Natural killer cell (primary cell): ENCODE measurements around the gene NXN. TPM values are rescaled to one million over a fixed set of nuclear protein-coding genes. Genes with fewer than 3 reads are reported as not detected.

Experiments
- ATAC-seq, 3 donors: fragments of 150-1000 bp in 2 of 3; fragments of 200-7000 bp in 1 of 3; cut with Tn5 transposase; 1 replicate in 1 of 3; 2 replicates in 2 of 3; pipeline ENCODE4 v1.10.0; 2021; ENCODE audit warnings: mild to moderate bottlenecking in 2 of 3, moderate library complexity in 2 of 3
- DNase-seq, 2 donors: peaks; one replicate each; pipeline versions ENCODE4 v3.0.0 to v3.0.0-alpha.2; 2013 to 2021; ENCODE audit warnings: mixed read lengths in 1 of 2
- H3K27ac ChIP-seq: one replicate; pipeline ENCODE4 v1.5.1; 2013; ENCODE audit warnings: mild to moderate bottlenecking, low read length
- H3K27me3 ChIP-seq: one replicate; pipeline ENCODE4 v1.6.1; 2013; ENCODE audit warnings: low read length; ENCODE audit not compliant: control insufficient read depth, insufficient read depth
- H3K36me3 ChIP-seq: one replicate; pipeline ENCODE4 v1.6.1; 2013; ENCODE audit warnings: low read length; ENCODE audit not compliant: control insufficient read depth, insufficient read depth
- H3K4me1 ChIP-seq: one replicate; pipeline ENCODE4 v1.6.1; 2013; ENCODE audit warnings: low read length; ENCODE audit not compliant: control insufficient read depth, insufficient read depth
- H3K4me3 ChIP-seq: one replicate; pipeline ENCODE4 v1.5.1; 2013; ENCODE audit warnings: low read length
- H3K9me3 ChIP-seq: one replicate; pipeline ENCODE4 v1.6.1; 2013; ENCODE audit warnings: low read length; ENCODE audit not compliant: control insufficient read depth, insufficient read depth
- H3K27ac Mint-ChIP-seq, 2 donors: one replicate each; pipeline ENCODE4 v1.8.0; 2022; ENCODE audit warnings: mild to moderate bottlenecking in 2 of 2, mixed read lengths in 2 of 2, moderate library complexity in 1 of 2
- H3K27me3 Mint-ChIP-seq, 2 donors: one replicate each; pipeline ENCODE4 v1.8.0; 2022; ENCODE audit warnings: low read depth in 2 of 2, mixed read lengths in 2 of 2
- H3K36me3 Mint-ChIP-seq: one replicate; pipeline ENCODE4 v1.8.0; 2022; ENCODE audit warnings: mixed read lengths
- H3K4me1 Mint-ChIP-seq, 2 donors: one replicate each; pipeline ENCODE4 v1.8.0; 2022; ENCODE audit warnings: mixed read lengths in 2 of 2
- H3K4me3 Mint-ChIP-seq: one replicate; pipeline ENCODE4 v1.8.0; 2022; ENCODE audit warnings: mild to moderate bottlenecking, moderate library complexity, mixed read lengths
- H3K9me3 Mint-ChIP-seq, 2 donors: one replicate each; pipeline ENCODE4 v1.8.0; 2022; ENCODE audit warnings: mixed read lengths in 2 of 2
- WGBS: methylation state at CpG from one replicate; pipeline ENCODE4 v1.1.7; 2013; ENCODE audit warnings: missing lambda C conversion rate; ENCODE audit not compliant: insufficient coverage; 5-methylcytosine and 5-hydroxymethylcytosine counted together
- intact Hi-C: fragments of 100-400 bp; cut with micrococcal nuclease; formaldehyde crosslinking; loops from one replicate; pipeline ENCODE4 v1.14.2; 2022
- total RNA-seq, 4 donors: library from RNA; stranded (reverse); fragments of 120-200 nt in 1 of 4; gene quantifications; one replicate each; pipeline versions ENCODE4 v1.2.3 to v1.2.4, GENCODE V29; 2013 to 2022
- TF ChIP-seq, protein P1 (sequence below): fragments of 200-600 bp; IDR thresholded peaks from one replicate; pipeline ENCODE4 v1.8.0; 2022; ENCODE audit warnings: antibody characterized with exemption

NXN gene
- total RNA-seq, 3 donors from 2014 or later (not counting 1 experiment from before 2014, with no cell fraction given), result 0.14 to 0.55 TPM; not detected in 1

DNA sequence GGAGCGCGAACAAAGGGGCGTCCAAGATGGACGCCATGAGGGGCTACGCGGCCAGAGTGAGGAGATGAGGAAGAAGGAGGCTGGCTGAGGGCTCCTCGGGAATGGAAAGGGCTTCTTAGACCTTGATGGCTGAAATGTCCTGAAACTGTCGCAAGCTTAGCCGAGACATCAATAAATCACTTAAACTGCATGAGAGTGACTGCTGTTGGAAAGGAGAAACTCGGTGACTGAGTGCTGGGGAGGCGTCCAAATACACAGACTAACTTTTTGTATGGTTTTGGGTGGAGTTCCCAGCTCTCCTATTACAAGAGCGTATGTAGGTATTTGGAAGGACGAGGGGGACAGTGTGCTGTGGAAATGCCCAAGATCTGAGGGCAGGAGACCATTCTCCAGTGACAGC lies 226.2 kb downstream of the NXN start:
- Mint-ChIP-seq H3K9me3 (no peaks in the 10 kb centered on the region), H3K4me1 (peaks cover 17 to 36% of the 10 kb centered on the region in 2 donors), H3K4me3 (peak overlapping the region; percentile 78), H3K36me3 (no peaks in the 10 kb centered on the region), H3K27ac (peak overlapping the region in 1 of 2 donors; percentile 39), H3K27me3 (no peaks in the 10 kb centered on the region)
- no peaks in the 10 kb centered on the region for H3K27me3 ChIP-seq
- TF ChIP-seq, protein P1, sequence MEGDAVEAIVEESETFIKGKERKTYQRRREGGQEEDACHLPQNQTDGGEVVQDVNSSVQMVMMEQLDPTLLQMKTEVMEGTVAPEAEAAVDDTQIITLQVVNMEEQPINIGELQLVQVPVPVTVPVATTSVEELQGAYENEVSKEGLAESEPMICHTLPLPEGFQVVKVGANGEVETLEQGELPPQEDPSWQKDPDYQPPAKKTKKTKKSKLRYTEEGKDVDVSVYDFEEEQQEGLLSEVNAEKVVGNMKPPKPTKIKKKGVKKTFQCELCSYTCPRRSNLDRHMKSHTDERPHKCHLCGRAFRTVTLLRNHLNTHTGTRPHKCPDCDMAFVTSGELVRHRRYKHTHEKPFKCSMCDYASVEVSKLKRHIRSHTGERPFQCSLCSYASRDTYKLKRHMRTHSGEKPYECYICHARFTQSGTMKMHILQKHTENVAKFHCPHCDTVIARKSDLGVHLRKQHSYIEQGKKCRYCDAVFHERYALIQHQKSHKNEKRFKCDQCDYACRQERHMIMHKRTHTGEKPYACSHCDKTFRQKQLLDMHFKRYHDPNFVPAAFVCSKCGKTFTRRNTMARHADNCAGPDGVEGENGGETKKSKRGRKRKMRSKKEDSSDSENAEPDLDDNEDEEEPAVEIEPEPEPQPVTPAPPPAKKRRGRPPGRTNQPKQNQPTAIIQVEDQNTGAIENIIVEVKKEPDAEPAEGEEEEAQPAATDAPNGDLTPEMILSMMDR, result no peak
- no peaks in the 10 kb centered on the region for H3K36me3 ChIP-seq
- no peaks in the 10 kb centered on the region for H3K9me3 ChIP-seq
- ATAC-seq (no peak), DNase-seq (no peak)
- peaks cover 19% of the 10 kb centered on the region for H3K4me1 ChIP-seq
- intact Hi-C loops, result no loop called here
- 94% methylated on average over 12 of the region's 13 CpGs for WGBS
- H3K4me3 ChIP-seq, result no peak overlapping the region
- no peak overlapping the region for H3K27ac ChIP-seq

GRCh38 chr17:752620-753219 lies 226.9 kb downstream of the NXN start:
- Mint-ChIP-seq H3K4me1 (peaks cover 23 to 42% of the 10 kb centered on the region in 2 donors), H3K36me3 (no peaks in the 10 kb centered on the region), H3K9me3 (no peaks in the 10 kb centered on the region), H3K4me3 (peak overlapping the region; percentile 94), H3K27me3 (no peaks in the 10 kb centered on the region), H3K27ac (peak overlapping the region; percentile 84 to 89)
- ATAC-seq, result peak in 2 of 3 donors; percentile 8 to 15
- peak overlapping the region; percentile 54 for H3K27ac ChIP-seq
- WGBS, result 33% methylated on average over 42 of the region's 43 CpGs
- no peak for DNase-seq
- peak overlapping the region; percentile 58 for H3K4me3 ChIP-seq
- H3K36me3 ChIP-seq, result no peaks in the 10 kb centered on the region
- TF ChIP-seq, protein P1, result no peak
- H3K4me1 ChIP-seq, result peaks cover 19% of the 10 kb centered on the region
- intact Hi-C loops, result loop anchor here (1.0 kb wide), 2 partner anchors 30 to 341 kb away; partner anchors contain the start of genes GLOD4 and MRM3
- no peaks in the 10 kb centered on the region for H3K27me3 ChIP-seq
- H3K9me3 ChIP-seq, result no peaks in the 10 kb centered on the region

GRCh38 chr17:752002-752619 lies 227.5 kb downstream of the NXN start, which contains the start of gene GEMIN4:
Gene GEMIN4 (minus strand): TSS chr17:752264. CDS start chr17:752142, 122 bp downstream.
- Mint-ChIP-seq H3K36me3 (no peaks in the 10 kb centered on the region), H3K9me3 (no peaks in the 10 kb centered on the region), H3K4me1 (peaks cover 23 to 42% of the 10 kb centered on the region in 2 donors), H3K27me3 (no peaks in the 10 kb centered on the region), H3K27ac (peak within 1 kb of the TSS; percentile 84 to 89), H3K4me3 (peak within 1 kb of the TSS; percentile 94)
- Histone ChIP-seq H3K27me3 (no peaks in the 10 kb centered on the region), H3K36me3 (peaks cover 3% of the 10 kb centered on the region), H3K4me3 (peak within 1 kb of the TSS; percentile 58), H3K27ac (peak within 1 kb of the TSS; percentile 54), H3K4me1 (peaks cover 19% of the 10 kb centered on the region), H3K9me3 (no peaks in the 10 kb centered on the region)
- ATAC-seq (peak; percentile 91 to 98 (median 93)), DNase-seq (peak; percentile 97 to 99)
- under 1% methylated on average over 87 of the region's 87 CpGs for WGBS
- TF ChIP-seq, protein P1, result peak; percentile 92
- intact Hi-C loops, result loop anchor here (1.0 kb wide), 2 partner anchors 30 to 341 kb away; partner anchors contain the start of genes GLOD4 and MRM3
